IMR-90 (cell line): Measurements from ENCODE around the gene JMJD6. TPM values are rescaled to one million over a fixed set of nuclear protein-coding genes. Genes with fewer than 3 reads are reported as not detected.

ENCODE experiments used
- ATAC-seq: fragments of 200-7000 bp; cut with Tn5 transposase; 2 replicates; pipeline ENCODE4 v1.9.1; 2020; ENCODE audit warnings: low read depth, mild to moderate bottlenecking, moderate library complexity
- BruUV-seq: library from RNA; stranded (reverse); fragments of 400-500 nt; replicated peaks from 2 replicates; lab custom pipeline; 2021; lab: Mats Ljungman, UMichigan
- CTCF ChIA-PET: fragments of 300-600 bp; formaldehyde crosslinking; extraction: SDS; loops from one replicate; lab custom pipeline; 2021; ENCODE audit warnings: antibody characterized with exemption; lab: Yijun Ruan, JAX
- POLR2A ChIA-PET: fragments of 300-600 bp; sonication (Branson Sonifier 250); formaldehyde crosslinking; loops from one replicate; lab custom pipeline; 2022; ENCODE audit warnings: antibody characterized with exemption; ENCODE audit not compliant: unreplicated experiment; lab: Charles Lee
- DNase-seq: peaks from one replicate; pipeline ENCODE4 v3.0.0; 2013
- H2AFZ ChIP-seq: replicated peaks from 2 replicates; pipeline ENCODE3; 2013; ENCODE audit warnings: low read length, mild to moderate bottlenecking; ENCODE audit not compliant: poor library complexity
- H2AK5ac ChIP-seq: 2 replicates; pipeline ENCODE4 v1.6.1; 2013; ENCODE audit warnings: low read depth, low read length, inconsistent platforms
- H2AK9ac ChIP-seq: replicated peaks from 2 replicates; pipeline ENCODE3; 2013; ENCODE audit warnings: mild to moderate bottlenecking, low read depth, low read length, moderate library complexity; ENCODE audit not compliant: poor library complexity
- H2BK120ac ChIP-seq: 2 replicates; pipeline ENCODE4 v1.6.1; 2013; ENCODE audit warnings: low read depth, low read length, inconsistent platforms
- H2BK15ac ChIP-seq: 3 replicates; pipeline ENCODE4 v1.6.1; 2013; ENCODE audit warnings: low read depth, low read length, inconsistent platforms
- H2BK20ac ChIP-seq: 2 replicates; pipeline ENCODE4 v1.6.1; 2013; ENCODE audit warnings: low read depth, mild to moderate bottlenecking, inconsistent platforms, low read length, moderate library complexity
- H2BK5ac ChIP-seq: 2 replicates; pipeline ENCODE4 v1.6.1; 2013; ENCODE audit warnings: mild to moderate bottlenecking, low read depth, low read length, inconsistent platforms; ENCODE audit not compliant: poor library complexity, severe bottlenecking
- H3K14ac ChIP-seq: replicated peaks from 2 replicates; pipeline ENCODE4 v1.6.1; 2013; ENCODE audit warnings: low read depth, low read length, inconsistent platforms
- H3K18ac ChIP-seq: 2 replicates; pipeline ENCODE4 v1.6.1; 2013; ENCODE audit warnings: low read depth, low read length, control low read depth
- H3K23ac ChIP-seq: 2 replicates; pipeline ENCODE4 v1.6.1; 2013; ENCODE audit warnings: low read depth, low read length, inconsistent platforms
- H3K27ac ChIP-seq: 2 replicates; pipeline ENCODE4 v1.5.1; 2013; ENCODE audit warnings: mild to moderate bottlenecking, control low read depth, low read length; ENCODE audit not compliant: insufficient read depth
- H3K27me3 ChIP-seq: 2 replicates; pipeline ENCODE4 v1.6.1; 2013; ENCODE audit warnings: low read length; ENCODE audit not compliant: control insufficient read depth, insufficient read depth
- H3K36me3 ChIP-seq: 2 replicates; pipeline ENCODE4 v1.6.1; 2013; ENCODE audit warnings: low read length, mixed read lengths; ENCODE audit not compliant: control insufficient read depth, insufficient read depth
- H3K4ac ChIP-seq: 2 replicates; pipeline ENCODE4 v1.6.1; 2013; ENCODE audit warnings: low read depth, low read length, inconsistent platforms
- H3K4me1 ChIP-seq: 2 replicates; pipeline ENCODE4 v1.6.1; 2013; ENCODE audit warnings: low read length, mixed read lengths; ENCODE audit not compliant: control insufficient read depth, insufficient read depth
- H3K4me2 ChIP-seq: 2 replicates; pipeline ENCODE4 v1.6.1; 2013; ENCODE audit warnings: low read depth, mild to moderate bottlenecking, control low read depth, low read length, moderate library complexity
- H3K4me3 ChIP-seq: 2 replicates; pipeline ENCODE4 v1.5.1; 2013; ENCODE audit warnings: low read depth, mild to moderate bottlenecking, control low read depth, low read length, moderate library complexity; ENCODE audit not compliant: insufficient read depth
- H3K56ac ChIP-seq: 2 replicates; pipeline ENCODE4 v1.6.1; 2013; ENCODE audit warnings: low read length, inconsistent platforms; ENCODE audit not compliant: insufficient read depth; ENCODE audit errors: extremely low read depth
- H3K79me1 ChIP-seq, 2 experiments: 2 replicates each; pipeline ENCODE4 v1.6.1; 2013; ENCODE audit warnings: low read length in 2 of 2, inconsistent platforms in 1 of 2, low read depth in 1 of 2
- H3K9ac ChIP-seq: 2 replicates; pipeline ENCODE4 v1.6.1; 2013; ENCODE audit warnings: low read depth, low read length, control low read depth
- H3K9me1 ChIP-seq: 2 replicates; pipeline ENCODE4 v1.6.1; 2013; ENCODE audit warnings: low read length, inconsistent platforms; ENCODE audit not compliant: insufficient read depth
- H3K9me3 ChIP-seq: 2 replicates; pipeline ENCODE4 v1.6.1; 2013; ENCODE audit warnings: low read length; ENCODE audit not compliant: control insufficient read depth, insufficient read depth
- H4K20me1 ChIP-seq: 2 replicates; pipeline ENCODE4 v1.6.1; 2013; ENCODE audit warnings: low read length, inconsistent platforms; ENCODE audit not compliant: insufficient read depth
- H4K5ac ChIP-seq: 2 replicates; pipeline ENCODE4 v1.6.1; 2013; ENCODE audit warnings: mild to moderate bottlenecking, low read depth, low read length, control low read depth
- H4K8ac ChIP-seq, 2 experiments: 2 replicates each; pipeline ENCODE4 v1.6.1; 2013; ENCODE audit warnings: low read depth in 2 of 2, low read length in 2 of 2, control low read depth in 1 of 2, inconsistent platforms in 1 of 2
- H4K91ac ChIP-seq: 2 replicates; pipeline ENCODE4 v1.6.1; 2013; ENCODE audit warnings: low read depth, low read length, inconsistent platforms; ENCODE audit not compliant: insufficient read depth
- MAZ ChIP-seq: IDR thresholded peaks from 2 replicates; pipeline ENCODE4 v1.6.1; 2012; ENCODE audit warnings: low read depth, mild to moderate bottlenecking, low read length, improper control_type of control experiment, moderate library complexity, borderline replicate concordance
- WGBS, 2 experiments: methylation state at CpG; one replicate each; pipeline versions ENCODE4 v1.1.5 to v1.1.7; 2013; ENCODE audit warnings: missing lambda C conversion rate in 2 of 2; ENCODE audit not compliant: insufficient read length in 1 of 2; ENCODE audit errors: extremely low coverage in 2 of 2; 5-methylcytosine and 5-hydroxymethylcytosine counted together
- dilution Hi-C: fragments of 300-500 bp; cut with HindIII; formaldehyde crosslinking; loops from one replicate; pipeline ENCODE4 v1.14.3; 2018; ENCODE audit warnings: low sequenced_read_pairs; ENCODE audit not compliant: unreplicated experiment
- in situ Hi-C: fragments of 300-500 bp; cut with MboI; formaldehyde crosslinking; loops from 3 replicates; pipeline ENCODE4 v1.14.3; 2019; ENCODE audit warnings: low sequenced_read_pairs, inconsistent platforms, mixed read lengths
- intact Hi-C: fragments of 100-400 bp; cut with micrococcal nuclease; formaldehyde crosslinking; loops from 2 replicates; pipeline ENCODE4 v1.10.0; 2022
- polyA plus RNA-seq, 3 experiments: library from polyadenylated mRNA; depleted of rRNA; stranded (reverse); fragments of >200 nt; gene quantifications; 2 replicates each; pipeline ENCODE4 v1.2.3, GENCODE V29; 2012; ENCODE audit warnings: low replicate concordance in 1 of 3
- total RNA-seq: library from RNA; depleted of rRNA; stranded (reverse); fragments of >200 nt; gene quantifications from 2 replicates; pipeline ENCODE4 v1.2.3, GENCODE V29; 2012
- TF ChIP-seq, protein P1 (sequence below): fragments of 150-350 bp; IDR thresholded peaks from 2 replicates; pipeline ENCODE4 v1.6.1; 2017; ENCODE audit warnings: mild to moderate bottlenecking, antibody characterized with exemption, low read length, low read depth

The JMJD6 gene
- total and polyA plus RNA-seq, 2 of the 4 experiments (the other 2 are of a cell fraction) = 24.4 to 33.7 TPM

DNA sequence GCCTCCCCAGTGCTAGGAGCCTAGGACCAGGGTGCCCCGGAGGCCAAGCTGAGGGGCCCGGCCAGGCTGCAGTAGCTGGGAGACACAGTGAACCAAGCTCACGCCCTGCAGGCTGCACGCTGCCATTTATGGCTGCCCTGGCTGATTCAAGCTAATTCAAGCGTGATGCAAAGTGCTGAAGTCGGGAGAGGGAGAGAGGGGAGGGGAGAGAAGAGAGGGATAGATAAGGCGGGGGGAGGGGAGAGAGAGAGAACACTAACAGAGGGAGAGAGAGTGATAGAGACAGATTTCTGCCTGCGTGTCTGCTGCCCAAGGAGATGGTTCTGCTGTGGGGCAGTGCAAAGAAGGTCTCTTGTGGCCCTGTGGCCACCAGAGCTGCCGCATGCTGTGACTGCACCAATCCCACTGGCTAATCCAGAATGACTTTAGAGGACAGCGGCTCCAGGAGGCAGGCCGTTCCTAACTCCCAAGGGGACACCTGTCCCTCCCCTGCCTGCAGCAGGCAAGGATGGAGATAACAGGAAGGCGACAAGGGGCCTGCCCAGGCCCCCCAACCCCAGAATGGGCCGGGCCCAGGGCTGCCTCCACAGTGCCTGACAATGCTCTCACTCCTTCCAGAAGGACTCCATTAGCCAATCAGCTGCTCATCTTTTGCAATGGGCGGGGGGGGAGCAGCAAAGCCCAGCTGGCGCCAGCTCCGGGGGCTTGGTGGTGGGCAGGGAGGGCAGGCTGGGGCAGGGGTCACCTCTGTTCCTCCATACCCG, 28.5 kb downstream of the JMJD6 start:
- Histone ChIP-seq H2AK5ac (peak overlapping the region; percentile 66), H2BK20ac (peak overlapping the region; percentile 32; the same call in 1 of the 2 replicates), H3K79me1 (peaks cover 22 to 96% of the 10 kb centered on the region in 2 experiments), H3K4me2 (peak overlapping the region; percentile 47), H3K27me3 (no peaks in the 10 kb centered on the region), H3K9ac (peak overlapping the region; percentile 67), H4K20me1 (peaks cover 88% of the 10 kb centered on the region), H3K4me3 (no peak overlapping the region), H3K18ac (peak overlapping the region; percentile 63), H3K4ac (peak overlapping the region; percentile 49), H3K9me1 (peaks cover 55% of the 10 kb centered on the region), H2AK9ac (peak overlapping the region; percentile 79), H4K5ac (peak overlapping the region; percentile 15), H2BK120ac (peak overlapping the region; percentile 32; the same call in 1 of the 2 replicates), H3K9me3 (no peaks in the 10 kb centered on the region), H3K56ac (no peak overlapping the region), H3K36me3 (peaks cover 11% of the 10 kb centered on the region; the same call in 1 of the 2 replicates), H4K8ac (peak overlapping the region; percentile 68 to 78; a peak in 3 of 4 replicates), H3K4me1 (peaks cover 49% of the 10 kb centered on the region), H2AFZ (peak overlapping the region; percentile 46), H4K91ac (peak overlapping the region; percentile 78; the same call in 1 of the 2 replicates), H3K23ac (peak overlapping the region; percentile 54; the same call in 1 of the 2 replicates), H2BK15ac (peak overlapping the region; percentile 20; the same call in 1 of the 3 replicates), H3K27ac (peak overlapping the region; percentile 89), H3K14ac (peak overlapping the region; percentile 73), H2BK5ac (peak overlapping the region; percentile 80)
- intact Hi-C loops = no loop called here
- peak; percentile 66; the same call in 1 of the 2 replicates for TF ChIP-seq MAZ
- TF ChIP-seq, protein P1, sequence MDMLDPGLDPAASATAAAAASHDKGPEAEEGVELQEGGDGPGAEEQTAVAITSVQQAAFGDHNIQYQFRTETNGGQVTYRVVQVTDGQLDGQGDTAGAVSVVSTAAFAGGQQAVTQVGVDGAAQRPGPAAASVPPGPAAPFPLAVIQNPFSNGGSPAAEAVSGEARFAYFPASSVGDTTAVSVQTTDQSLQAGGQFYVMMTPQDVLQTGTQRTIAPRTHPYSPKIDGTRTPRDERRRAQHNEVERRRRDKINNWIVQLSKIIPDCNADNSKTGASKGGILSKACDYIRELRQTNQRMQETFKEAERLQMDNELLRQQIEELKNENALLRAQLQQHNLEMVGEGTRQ = no peak
- ATAC-seq (peak; percentile 42), DNase-seq (peak; percentile 60)
- POLR2A ChIA-PET = no interaction called here
- in situ Hi-C loops = no loop called here
- dilution Hi-C loops = no loop called here
- BruUV-seq = no TSS peak
- CTCF ChIA-PET = interaction anchor here (0.8 kb wide), 1 partner anchor 16 kb away, joined by 3 read pairs; no protein-coding TSS in a partner anchor
- 18% methylated on average over 4 of the region's 17 CpGs; no CpG with 5 or more reads in 1 of the 2 experiments for WGBS, 2 experiments
